ENCODE data around the gene PTPRK. TPM values are rescaled to one million over a fixed set of nuclear protein-coding genes. Genes with fewer than 3 reads are reported as not detected.

PTPRK gene
- total and polyA plus RNA-seq, 2 of the 13 experiments (the other 11 are each of a cell fraction or from before 2014, with no cell fraction given) = 43.6 to 98.3 TPM

GRCh38 chr6:128507337-128508310 lies 12.8 kb downstream of the PTPRK start (continued):
- TF ChIP-seq ZNF318 (CRISPR knock-in tag; IDR thresholded peaks at IDR 0.05) = 0 out of 2 replicates have a peak, but pooled peaks have one; percentile 66
- peak; percentile 94; the same call in 1 of the 2 replicates for TF ChIP-seq FOXJ3 (CRISPR knock-in tag; IDR thresholded peaks at IDR 0.05; ENCODE audit: borderline replicate concordance)
- no peak for TF ChIP-seq ZNF747 (CRISPR knock-in tag; IDR thresholded peaks at IDR 0.05; ENCODE audit: borderline replicate concordance)
- peak; percentile 46 for TF ChIP-seq PATZ1 (CRISPR knock-in tag; IDR thresholded peaks at IDR 0.05)
- 0 out of 2 replicates have a peak, but pooled peaks have one; percentile 58 for TF ChIP-seq ZNF383 (CRISPR knock-in tag; IDR thresholded peaks at IDR 0.05; ENCODE audit: borderline replicate concordance)
- TF ChIP-seq ATF7 (IDR thresholded peaks at IDR 0.05) = no peak
- 0 out of 2 replicates have a peak, but pooled peaks have one; percentile 62 for TF ChIP-seq ATF7 (CRISPR knock-in tag; IDR thresholded peaks at IDR 0.05)
- TF ChIP-seq NR2F2 (IDR thresholded peaks at IDR 0.05; ENCODE audit: borderline replicate concordance, low read depth) = no peak
- no peak for TF ChIP-seq ZNF207 (IDR thresholded peaks at IDR 0.05; ENCODE audit: borderline replicate concordance)
- peak; percentile 84 for TF ChIP-seq SOX5 (CRISPR knock-in tag; IDR thresholded peaks at IDR 0.05; ENCODE audit: borderline replicate concordance)
- TF ChIP-seq ARID5B (CRISPR knock-in tag; IDR thresholded peaks at IDR 0.05) = peak; percentile 96
- TF ChIP-seq ZBTB7B (CRISPR knock-in tag; IDR thresholded peaks at IDR 0.05) = peak; percentile 87
- no peak for TF ChIP-seq ZKSCAN5 (CRISPR knock-in tag; IDR thresholded peaks at IDR 0.05)
- no peak for TF ChIP-seq ZNF543 (CRISPR knock-in tag; IDR thresholded peaks at IDR 0.05)

Measured in HepG2 (cell line).